Measurements from ENCODE around the gene BSX. TPM values are rescaled to one million over a fixed set of nuclear protein-coding genes. Genes with fewer than 3 reads are reported as not detected.

Gene BSX
- total and polyA plus RNA-seq, 4 donors: not detected

- peaks cover 6 to 85% (median 75%) of the 10 kb centered on the region in 3 donors for H3K27me3 ChIP-seq (ENCODE audit: control insufficient read depth in 3 of 3, insufficient read depth in 3 of 3, low read length in 2 of 3)
- H3K36me3 ChIP-seq (ENCODE audit: control insufficient read depth in 4 of 4, insufficient read depth in 4 of 4, low read length in 4 of 4): no peaks in the 10 kb centered on the region
- peaks cover 0 to 11% (median 0%) of the 10 kb centered on the region in 4 donors for H3K9me3 ChIP-seq (ENCODE audit: control insufficient read depth in 4 of 4, insufficient read depth in 3 of 4, low read length in 3 of 4)
- H3K27ac ChIP-seq (ENCODE audit: low read depth in 1 of 2, low read length in 1 of 2): no peak overlapping the region
- peaks cover 0 to 13% (median 8%) of the 10 kb centered on the region in 5 donors for H3K4me1 ChIP-seq (ENCODE audit: control insufficient read depth in 5 of 5, insufficient read depth in 5 of 5, low read length in 5 of 5)
- ATAC-seq (ENCODE audit: insufficient read depth, low FRiP score) (no peak), DNase-seq (no peak)
- no peak overlapping the region for H3K9ac ChIP-seq (ENCODE audit: insufficient read depth in 1 of 2, low read length in 2 of 2)
- TF ChIP-seq CTCF (IDR thresholded peaks at IDR 0.05; ENCODE audit: control extremely low read depth, extremely low read depth): no peak
- H3K4me3 ChIP-seq: peak overlapping the region; percentile 58
- 8 to 12% methylated on average over 26 of the region's 26 CpGs for WGBS, 2 donors
Measured at GRCh38 chr11:122983438-122984185, 2.0 kb upstream of the BSX start.

GRCh38 chr11:122979815-122980595 lies 1.6 kb downstream of the BSX start:
- Histone ChIP-seq H3K36me3 (ENCODE audit: control insufficient read depth in 4 of 4, insufficient read depth in 4 of 4, low read length in 4 of 4) (no peaks in the 10 kb centered on the region), H3K4me3 (no peak overlapping the region), H3K4me1 (ENCODE audit: control insufficient read depth in 5 of 5, insufficient read depth in 5 of 5, low read length in 5 of 5) (peaks cover 0 to 23% (median 8%) of the 10 kb centered on the region in 5 donors), H3K27me3 (ENCODE audit: control insufficient read depth in 3 of 3, insufficient read depth in 3 of 3, low read length in 2 of 3) (peaks cover 6 to 97% (median 86%) of the 10 kb centered on the region in 3 donors), H3K9ac (ENCODE audit: insufficient read depth in 1 of 2, low read length in 2 of 2) (no peak overlapping the region), H3K9me3 (ENCODE audit: control insufficient read depth in 4 of 4, insufficient read depth in 3 of 4, low read length in 3 of 4) (peaks cover 0 to 11% (median 0%) of the 10 kb centered on the region in 4 donors), H3K27ac (ENCODE audit: low read depth in 1 of 2, low read length in 1 of 2) (no peak overlapping the region)
- ATAC-seq (ENCODE audit: insufficient read depth, low FRiP score): no peak
- 4 to 5% methylated on average over 27 of the region's 27 CpGs for WGBS, 2 donors
- no peak for TF ChIP-seq CTCF (IDR thresholded peaks at IDR 0.05; ENCODE audit: control extremely low read depth, extremely low read depth)
- no peak for DNase-seq

GRCh38 chr11:122979103-122979814 lies 2.4 kb downstream of the BSX start:
- H3K9me3 ChIP-seq (ENCODE audit: control insufficient read depth in 4 of 4, insufficient read depth in 3 of 4, low read length in 3 of 4): peaks cover 0 to 11% (median 0%) of the 10 kb centered on the region in 4 donors
- ATAC-seq (ENCODE audit: insufficient read depth, low FRiP score) (no peak), DNase-seq (no peak)
- H3K36me3 ChIP-seq (ENCODE audit: control insufficient read depth in 4 of 4, insufficient read depth in 4 of 4, low read length in 4 of 4): no peaks in the 10 kb centered on the region
- no peak overlapping the region for H3K27ac ChIP-seq (ENCODE audit: low read depth in 1 of 2, low read length in 1 of 2)
- H3K9ac ChIP-seq (ENCODE audit: insufficient read depth in 1 of 2, low read length in 2 of 2): no peak overlapping the region
- no peak overlapping the region for H3K4me3 ChIP-seq
- peaks cover 6 to 97% (median 91%) of the 10 kb centered on the region in 3 donors for H3K27me3 ChIP-seq (ENCODE audit: control insufficient read depth in 3 of 3, insufficient read depth in 3 of 3, low read length in 2 of 3)
- peaks cover 0 to 20% (median 8%) of the 10 kb centered on the region in 5 donors for H3K4me1 ChIP-seq (ENCODE audit: control insufficient read depth in 5 of 5, insufficient read depth in 5 of 5, low read length in 5 of 5)
- no peak for TF ChIP-seq CTCF (IDR thresholded peaks at IDR 0.05; ENCODE audit: control extremely low read depth, extremely low read depth)
- WGBS, 2 donors: 7% methylated on average over 43 to 44 of the region's 44 CpGs

Data from lung (tissue), 12 donors.